Lower lobe of right lung (tissue), 2 donors: Measurements from ENCODE around the gene IER5. TPM values are rescaled to one million over a fixed set of nuclear protein-coding genes. Genes with fewer than 3 reads are reported as not detected.

ENCODE experiments used
- ATAC-seq, 2 donors: fragments of 200-7000 bp; cut with Tn5 transposase; one replicate each; pipeline ENCODE4 v1.9.1; 2020 to 2022; ENCODE audit warnings: mild to moderate bottlenecking in 2 of 2, moderate library complexity in 2 of 2
- DNase-seq: peaks from one replicate; pipeline ENCODE4 v3.0.0-alpha.2; 2020
- H3K27ac ChIP-seq: fragments of 200-600 bp; one replicate; pipeline ENCODE4 v1.8.0; 2022
- H3K27me3 ChIP-seq: fragments of 200-600 bp; one replicate; pipeline ENCODE4 v1.8.0; 2022; ENCODE audit warnings: low read depth
- H3K36me3 ChIP-seq: fragments of 200-600 bp; one replicate; pipeline ENCODE4 v1.8.0; 2022; ENCODE audit warnings: mild to moderate bottlenecking
- H3K4me1 ChIP-seq: fragments of 200-600 bp; one replicate; pipeline ENCODE4 v1.8.0; 2022
- H3K4me3 ChIP-seq: fragments of 200-600 bp; one replicate; pipeline ENCODE4 v1.8.0; 2022; ENCODE audit warnings: mild to moderate bottlenecking
- H3K9me3 ChIP-seq: fragments of 200-600 bp; one replicate; pipeline ENCODE4 v1.8.0; 2022
- CTCF ChIP-seq: fragments of 200-600 bp; IDR thresholded peaks from one replicate; pipeline ENCODE4 v1.8.0; 2022; ENCODE audit warnings: antibody characterized with exemption, mild to moderate bottlenecking
- intact Hi-C: fragments of 100-400 bp; cut with DNase I; formaldehyde crosslinking; loops from one replicate; pipeline ENCODE4 v1.11.0; 2022
- total RNA-seq: library from RNA; stranded (reverse); fragmentation: NEBNext Ultra II Directional; extraction: Animal tissue kit (Norgen Biotek cat#: 25700); gene quantifications from one replicate; pipeline ENCODE4 v1.2.1, GENCODE V29; 2021
- donor health status: DM: no; HTN: yes; CAD: no; lungs with severe emphysema.

Gene IER5
- total RNA-seq, 1 donor from 2014 or later, result 33.2 TPM

GRCh38 chr1:181140398-181140797, 51.9 kb downstream of the IER5 start:
- DNase-seq (no peak), ATAC-seq (no peak)
- Histone ChIP-seq H3K36me3 (no peaks in the 10 kb centered on the region), H3K27me3 (no peaks in the 10 kb centered on the region), H3K27ac (no peak overlapping the region), H3K4me3 (no peak overlapping the region), H3K9me3 (no peaks in the 10 kb centered on the region), H3K4me1 (peaks cover 35% of the 10 kb centered on the region)
- intact Hi-C loops, result no loop called here
- no peak for TF ChIP-seq CTCF

DNA sequence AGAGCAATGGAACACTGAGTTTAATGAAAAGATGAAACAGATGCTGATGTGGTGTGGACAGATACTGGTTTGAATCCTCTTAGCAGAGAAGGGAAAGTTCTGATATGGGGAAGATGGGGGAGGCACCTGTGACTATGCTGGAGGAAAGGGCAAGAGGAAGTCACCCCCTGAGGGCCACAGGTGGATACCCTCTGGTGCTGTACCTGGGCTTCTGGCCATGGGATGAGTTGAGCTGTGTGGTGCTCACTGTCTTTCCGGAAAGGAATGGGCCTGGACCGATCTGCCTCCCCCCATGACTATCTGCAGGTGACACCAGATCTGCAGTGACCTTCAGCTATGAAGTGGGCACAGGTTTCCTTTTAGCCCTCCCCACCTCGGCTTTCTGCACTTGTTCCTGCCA, 52.4 kb downstream of the IER5 start:
- TF ChIP-seq CTCF, result no peak
- intact Hi-C loops, result no loop called here
- peaks cover 30% of the 10 kb centered on the region for H3K4me1 ChIP-seq
- no peak for DNase-seq
- H3K27me3 ChIP-seq, result no peaks in the 10 kb centered on the region
- no peak for ATAC-seq
- H3K36me3 ChIP-seq, result no peaks in the 10 kb centered on the region
- H3K9me3 ChIP-seq, result no peaks in the 10 kb centered on the region
- no peak overlapping the region for H3K4me3 ChIP-seq
- no peak overlapping the region for H3K27ac ChIP-seq

- no peaks in the 10 kb centered on the region for H3K36me3 ChIP-seq
- no peaks in the 10 kb centered on the region for H3K9me3 ChIP-seq
- H3K27ac ChIP-seq, result peak overlapping the region; percentile 7
- peaks cover 25% of the 10 kb centered on the region for H3K4me1 ChIP-seq
- intact Hi-C loops, result no loop called here
- no peak overlapping the region for H3K4me3 ChIP-seq
- peak; percentile 55 for DNase-seq
- no peak for TF ChIP-seq CTCF
- H3K27me3 ChIP-seq, result no peaks in the 10 kb centered on the region
- ATAC-seq, result peak; percentile 59 to 82
Observed at GRCh38 chr1:181141431-181141910, 53.0 kb downstream of the IER5 start.

Other genes starting within 250 kb of the IER5 start
- gene KIAA1614, start 175.8 kb upstream of the IER5 start, total RNA-seq, result 4.1 TPM
- gene STX6, start 65.8 kb upstream of the IER5 start, total RNA-seq, result 35.9 TPM
- gene MR1, start 54.7 kb upstream of the IER5 start, total RNA-seq, result 61.4 TPM